CD4-positive, alpha-beta T cell treated with Interleukin-17A for 1 hour (primary cell): ENCODE data around the gene ADARB2.

Experiments
- DNase-seq: peaks from one replicate; pipeline ENCODE4 v3.0.0-alpha.2; 2020

The ADARB2 gene

DNA sequence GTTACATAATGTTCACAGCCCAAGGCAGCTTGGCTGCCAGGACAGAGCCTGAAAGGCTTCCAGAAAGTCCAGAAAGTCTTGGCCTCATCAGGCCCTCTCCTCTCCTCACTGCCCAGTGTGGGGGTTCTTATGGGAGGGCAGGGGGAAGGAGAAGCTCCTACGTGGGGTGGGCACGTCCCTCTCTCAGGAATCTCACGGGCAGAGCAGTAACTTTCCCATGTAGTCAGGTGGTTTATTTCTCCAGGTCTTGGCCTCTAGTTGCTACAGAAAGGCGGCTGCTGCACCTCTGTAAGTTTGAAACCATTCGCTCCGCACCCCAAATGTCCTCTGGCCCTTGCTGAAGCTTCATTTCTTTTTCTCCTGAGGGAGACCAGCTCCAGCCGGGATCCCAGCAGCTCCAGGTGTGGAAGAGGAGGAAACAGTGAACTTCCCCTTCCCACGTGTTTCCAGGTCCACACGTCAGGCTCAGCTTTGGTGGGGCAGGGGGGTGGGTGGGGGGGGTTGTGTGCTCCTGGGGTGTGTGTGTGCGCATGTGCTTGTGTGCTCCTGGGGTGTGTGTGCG lies 360.9 kb downstream of the ADARB2 start:
- no peak for DNase-seq

DNA sequence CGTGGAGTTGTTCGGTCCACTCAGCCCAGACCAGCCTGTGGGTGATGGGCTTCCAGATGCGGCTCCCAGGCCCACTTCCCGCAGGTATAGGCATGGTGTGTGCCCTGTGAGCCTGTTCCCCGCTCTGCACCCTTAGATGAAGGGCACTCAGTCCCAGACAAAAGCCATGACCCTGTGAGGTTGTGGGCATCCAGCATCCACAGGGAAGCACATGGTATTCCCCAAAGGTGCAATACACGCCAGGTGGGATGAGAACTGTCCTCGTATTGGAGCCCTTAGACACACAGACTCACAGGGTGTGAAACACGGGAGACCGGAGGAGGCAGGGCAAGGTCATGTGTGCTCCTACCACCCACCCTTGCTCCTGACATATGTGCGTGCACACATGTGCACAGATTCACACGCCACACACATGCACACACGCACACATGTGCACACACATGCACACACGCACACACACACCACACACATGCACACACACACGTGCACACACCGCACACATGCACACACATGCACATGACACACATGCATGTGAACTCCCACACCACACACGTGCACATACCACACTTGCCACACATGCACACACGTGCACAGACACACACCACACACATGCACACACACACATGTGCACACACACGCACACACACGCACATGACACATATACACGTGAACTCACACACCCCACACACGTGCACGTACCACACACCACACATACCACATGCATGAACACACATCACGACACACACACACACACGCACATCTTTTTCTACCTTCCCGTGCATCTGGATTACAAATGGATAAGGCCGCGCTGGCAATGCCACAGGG lies 361.8 kb downstream of the ADARB2 start:
- no peak for DNase-seq

DNA sequence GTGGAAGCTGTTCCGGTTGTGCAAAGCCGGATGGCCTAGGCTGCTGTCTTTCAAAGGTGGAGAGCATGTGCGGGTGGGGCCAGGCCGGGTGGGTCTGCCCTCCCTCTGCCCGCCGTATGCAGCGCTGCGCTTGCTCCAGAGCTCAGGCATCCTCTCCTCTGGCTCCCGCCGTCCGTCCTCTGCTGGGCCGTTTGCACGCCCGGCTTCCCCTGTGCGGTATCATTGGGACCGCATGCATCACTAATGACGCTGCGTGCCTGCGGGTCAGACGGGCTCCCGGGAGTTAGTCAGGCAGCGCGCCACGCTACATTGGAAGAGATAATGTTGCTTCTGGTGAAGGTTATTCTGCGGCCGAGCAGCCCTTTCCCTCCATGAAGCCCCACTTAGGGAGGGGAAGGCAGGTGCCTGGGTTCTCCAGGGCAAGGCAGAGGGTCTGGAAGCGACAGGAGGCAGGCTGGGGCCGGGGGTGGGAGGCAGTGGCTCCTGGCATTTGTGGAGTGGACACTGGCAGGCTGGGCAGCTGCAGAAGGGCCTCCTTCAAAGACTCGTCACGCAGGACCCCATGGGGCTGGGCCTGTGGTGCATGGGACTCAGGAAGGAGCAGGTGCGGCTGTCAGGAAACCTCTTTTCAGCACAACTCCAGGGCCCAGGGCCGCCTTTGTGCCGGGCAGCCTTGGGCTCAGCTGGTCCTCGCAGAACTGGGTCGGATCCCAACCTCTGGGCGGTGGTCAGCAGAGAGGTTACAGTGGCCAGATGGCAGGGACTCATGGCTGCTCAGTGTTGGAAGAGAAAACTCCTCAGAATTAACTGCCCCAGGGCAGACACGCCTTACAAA lies 362.6 kb downstream of the ADARB2 start:
- DNase-seq = no peak

GRCh38 chr10:1373287-1373686 lies 364.0 kb downstream of the ADARB2 start:
- DNase-seq = no peak

- DNase-seq = no peak
These were observed 365.1 kb downstream of the ADARB2 start for GRCh38 chr10:1372212-1372611.

DNA sequence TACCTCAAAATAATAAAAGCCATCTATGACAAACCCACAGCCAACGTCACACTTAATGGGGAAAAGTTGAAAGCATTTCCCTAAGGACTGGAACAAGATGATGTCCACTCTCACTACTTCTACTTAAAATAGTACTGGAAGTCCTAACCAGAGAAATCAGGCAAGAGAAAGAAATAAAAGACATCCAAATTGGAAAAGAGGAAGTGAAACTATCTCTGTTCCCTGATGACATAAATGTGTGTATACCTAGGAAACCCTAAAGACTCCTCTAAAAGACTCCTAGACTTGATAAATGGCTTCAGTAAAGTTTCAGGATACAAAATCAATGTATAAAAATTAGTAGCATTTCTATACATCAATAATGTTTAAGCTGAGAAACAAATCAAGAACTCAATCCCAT lies 367.0 kb downstream of the ADARB2 start:
- DNase-seq = no peak

DNA sequence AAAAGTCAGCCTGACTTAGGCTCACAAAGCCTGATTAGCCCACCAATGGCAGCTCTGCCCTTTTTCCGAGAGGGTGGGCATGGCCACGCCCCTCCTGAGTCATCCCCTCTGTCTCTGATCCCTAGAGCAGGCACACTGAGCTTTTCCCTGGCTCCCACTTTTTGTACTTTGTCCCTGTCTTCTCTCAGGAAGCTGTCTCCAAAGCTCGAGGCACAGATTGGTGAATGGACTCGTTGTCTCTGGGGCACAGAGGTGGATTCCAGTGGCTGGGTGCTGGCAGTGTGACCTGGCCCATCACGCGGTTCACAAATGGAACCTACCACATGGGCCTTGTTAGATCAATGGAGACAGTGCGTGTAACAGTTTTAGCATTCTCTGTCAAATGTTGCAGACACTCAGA lies 367.7 kb downstream of the ADARB2 start:
- no peak for DNase-seq

GRCh38 chr10:1369197-1369596 lies 368.1 kb downstream of the ADARB2 start:
- DNase-seq = no peak

- DNase-seq = peak; percentile 9
These were observed 368.5 kb downstream of the ADARB2 start for GRCh38 chr10:1368842-1369171.

GRCh38 chr10:1367938-1368841 lies 369.1 kb downstream of the ADARB2 start:
- DNase-seq = no peak

DNA sequence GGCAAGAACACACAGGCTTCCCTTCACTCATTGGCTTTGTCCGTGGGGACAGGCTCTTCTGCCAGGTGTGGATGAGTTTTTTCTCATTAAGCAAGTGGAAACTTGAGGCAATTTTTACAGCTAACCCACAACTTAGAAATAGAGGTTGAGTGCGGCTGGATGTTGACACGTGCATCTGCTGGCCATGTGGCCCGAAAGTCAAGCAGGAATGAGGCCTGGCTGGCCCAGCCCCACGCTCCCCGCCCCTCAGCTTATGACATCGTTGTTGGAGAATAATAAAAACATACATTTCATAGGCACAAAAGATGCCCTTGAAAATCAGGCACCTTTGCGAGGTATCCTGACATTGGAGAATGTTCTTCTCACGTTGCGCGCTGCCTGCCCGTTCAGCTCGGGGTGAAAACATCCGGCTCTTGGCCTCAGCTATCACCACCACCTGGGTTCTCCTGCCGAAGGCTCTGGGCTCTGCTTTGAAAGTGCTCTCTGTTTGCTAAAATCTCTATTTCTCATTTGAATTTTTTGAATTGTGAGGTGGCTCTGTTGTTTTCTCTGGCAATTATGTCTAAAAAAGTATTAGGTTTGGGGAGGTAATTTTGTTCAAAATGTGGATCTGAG lies 370.4 kb downstream of the ADARB2 start:
- no peak for DNase-seq

- no peak for DNase-seq
These were observed 371.0 kb downstream of the ADARB2 start for GRCh38 chr10:1366322-1366691.

DNA sequence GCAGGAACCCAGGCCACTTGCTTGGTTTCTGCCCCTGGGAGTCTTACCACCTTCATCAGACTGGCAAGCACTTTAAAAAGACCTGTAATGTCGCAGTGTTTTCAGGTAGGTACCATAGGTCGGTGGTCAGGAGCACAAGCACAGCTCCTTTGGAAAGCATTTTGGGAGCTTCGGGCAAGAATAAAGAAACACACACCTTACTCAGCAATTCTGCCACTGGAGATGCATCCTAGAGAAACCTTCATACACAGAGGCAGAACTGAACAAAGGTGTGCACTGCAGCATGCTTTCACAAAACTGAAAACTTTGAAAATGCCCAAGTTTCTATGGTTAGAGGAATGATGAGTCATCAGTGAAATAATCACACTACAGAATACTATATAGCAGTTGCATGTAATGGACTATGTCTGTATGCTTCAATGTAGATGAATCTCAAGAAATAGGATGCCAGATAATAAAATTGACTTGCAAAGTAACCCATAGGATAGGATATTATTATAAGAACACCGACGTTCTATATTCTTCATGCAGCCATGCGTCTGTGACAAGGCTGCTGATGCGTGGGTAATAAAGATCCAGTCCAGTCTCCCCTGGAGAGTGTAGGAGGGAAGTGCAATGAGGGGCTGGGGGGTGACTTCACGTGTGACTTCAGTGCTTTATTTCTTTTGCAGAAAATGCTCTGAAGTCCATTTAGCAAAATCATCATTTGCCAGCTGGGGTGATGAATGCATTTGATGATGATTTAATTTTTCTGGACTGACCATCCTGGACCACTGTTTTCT lies 371.6 kb downstream of the ADARB2 start:
- DNase-seq = no peak

DNA sequence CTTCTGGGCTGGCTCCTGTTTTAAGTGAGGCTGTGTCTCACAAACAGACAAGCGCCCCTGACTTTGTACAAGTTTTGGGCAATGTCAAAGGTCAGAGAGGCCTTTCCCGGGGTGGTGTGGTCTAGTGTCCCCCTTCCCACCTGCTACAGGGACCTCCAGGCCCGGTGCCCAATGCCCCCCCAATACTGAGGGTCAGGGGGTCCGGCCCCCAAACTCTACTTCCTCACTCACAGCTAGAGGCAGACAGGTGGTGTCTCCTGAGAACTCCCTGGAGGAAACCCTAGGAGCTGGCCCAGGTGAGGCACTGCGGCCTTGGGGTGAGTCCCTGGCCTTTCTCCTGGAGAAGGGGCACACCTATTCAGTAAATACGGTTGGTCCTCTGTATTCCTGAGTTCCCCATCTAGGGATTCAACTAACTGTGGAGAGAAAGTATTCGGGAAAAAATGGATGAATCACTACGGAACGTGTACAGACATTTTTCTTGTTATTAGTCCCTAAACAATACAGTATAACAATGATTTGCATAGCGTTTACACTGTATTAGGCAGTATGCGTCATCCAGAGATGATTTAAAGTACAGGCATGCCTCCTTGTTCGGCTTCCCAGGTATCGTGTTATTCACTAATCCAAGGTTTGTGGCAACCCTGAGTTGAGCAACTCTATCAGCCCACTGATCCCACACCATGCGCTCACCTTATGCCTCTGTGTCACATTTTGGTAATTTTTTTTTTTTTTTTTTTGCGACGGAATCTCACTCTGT lies 373.0 kb downstream of the ADARB2 start:
- no peak for DNase-seq

GRCh38 chr10:1363446-1364121 lies 373.7 kb downstream of the ADARB2 start:
- no peak for DNase-seq

GRCh38 chr10:1362589-1363445 lies 374.5 kb downstream of the ADARB2 start:
- DNase-seq = no peak

DNA sequence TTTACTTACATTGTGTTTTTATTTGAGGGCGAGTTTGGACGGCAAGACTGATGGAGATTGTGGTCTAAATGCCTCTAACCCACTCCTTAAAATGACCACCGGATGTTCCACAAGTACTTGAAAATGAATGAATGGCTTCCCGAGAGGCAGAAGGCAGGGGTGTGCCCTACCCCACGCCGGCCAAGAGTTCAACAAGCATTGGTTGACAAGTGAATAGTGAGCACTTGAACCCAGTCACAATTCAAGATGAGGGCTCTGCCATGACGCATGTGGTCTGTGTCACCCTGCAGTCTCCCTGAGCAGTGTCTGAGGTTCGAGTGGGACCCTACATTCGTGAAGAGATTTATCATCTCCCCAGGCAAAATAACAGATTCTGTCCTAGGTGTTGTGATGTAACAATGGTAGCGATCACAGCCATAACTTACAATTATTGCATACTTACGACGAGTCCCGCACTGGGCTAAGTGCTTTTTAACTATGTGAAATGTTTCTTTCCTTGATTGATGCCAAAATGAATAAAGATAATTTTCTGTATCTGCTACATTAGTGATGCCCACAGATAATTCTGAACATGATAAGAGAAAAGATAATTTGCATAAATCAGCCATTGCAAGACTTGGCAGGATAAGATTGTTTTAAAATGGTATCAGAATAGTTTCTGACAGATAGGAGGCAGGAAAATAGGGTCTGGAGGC lies 375.8 kb downstream of the ADARB2 start:
- DNase-seq = no peak

DNA sequence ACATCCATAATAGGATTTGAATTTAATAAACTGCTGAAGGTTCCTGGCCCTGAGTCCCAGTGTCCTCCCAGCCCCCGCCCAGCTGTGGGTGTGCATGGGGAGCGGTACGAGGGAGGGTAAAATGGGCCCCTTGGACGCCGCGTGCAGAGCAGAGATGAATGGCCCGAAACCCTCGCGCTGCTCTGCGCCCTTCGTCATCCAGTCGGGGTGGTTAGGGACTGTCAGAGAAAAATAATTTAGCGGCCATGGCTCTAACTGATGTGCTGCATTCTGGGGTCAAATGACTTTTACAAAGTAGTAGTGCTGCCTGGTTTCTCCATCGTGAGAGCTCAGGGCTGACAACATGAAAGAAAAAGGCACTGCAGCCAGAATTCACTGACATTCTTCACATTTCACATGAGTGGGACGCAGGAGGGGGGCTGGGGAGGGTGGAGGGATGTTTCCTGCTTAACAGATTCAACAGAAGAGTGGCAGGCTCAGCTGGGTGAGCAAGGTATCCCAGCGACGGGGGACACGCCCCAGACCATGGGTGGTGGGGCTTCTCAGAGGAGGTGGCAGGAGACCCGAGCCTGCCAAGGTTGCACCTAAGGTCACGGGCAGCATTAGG lies 376.7 kb downstream of the ADARB2 start:
- DNase-seq = no peak
